RWPE1 (cell line): ENCODE data around the gene ORC5.

Experiments
- CTCF ChIA-PET: fragments of 350-600 bp; sonication (Branson Sonifier 250); formaldehyde crosslinking; extraction: SDS; loops from one replicate; lab custom pipeline; 2021; lab: Yijun Ruan, JAX
- POLR2A ChIA-PET: fragments of 400-600 bp; formaldehyde crosslinking; extraction: SDS; loops from one replicate; lab custom pipeline; 2020; ENCODE audit warnings: antibody characterized with exemption; ENCODE audit not compliant: low non-redundant PET; lab: Yijun Ruan, JAX
- DNase-seq: peaks from one replicate; pipeline ENCODE4 v3.0.0; 2012; ENCODE audit warnings: low spot score
- H3K27ac ChIP-seq: fragments of 450-650 bp; 2 replicates; pipeline ENCODE4 v1.5.1; 2017
- CTCF ChIP-seq: fragments of 450-650 bp; conservative IDR thresholded peaks from 2 replicates; pipeline ENCODE4 v1.5.1; 2017; ENCODE audit warnings: low read depth, mild to moderate bottlenecking

Gene ORC5

DNA sequence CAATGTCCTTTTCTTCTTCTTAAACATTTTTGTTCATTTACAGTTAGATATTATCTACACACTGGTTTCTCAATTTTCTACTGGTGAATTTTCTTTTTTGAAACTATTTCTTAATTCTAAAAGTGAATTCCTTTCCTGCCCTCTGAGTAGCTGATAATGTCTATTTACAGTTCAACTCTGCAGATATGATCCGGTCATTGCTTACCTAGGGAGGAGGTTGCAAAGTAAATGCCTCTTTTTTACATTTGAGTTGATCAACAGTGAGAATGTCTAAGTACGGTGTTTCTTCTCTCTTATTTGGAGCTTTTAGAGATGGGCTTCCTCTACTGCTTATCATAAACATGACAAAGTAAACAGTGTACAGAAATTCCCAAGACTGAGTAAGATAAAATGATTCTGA, 20.6 kb upstream of the ORC5 start:
- H3K27ac ChIP-seq: no peak overlapping the region
- CTCF ChIA-PET: no interaction called here
- no peak for TF ChIP-seq CTCF
- DNase-seq: no peak
- POLR2A ChIA-PET: no interaction called here

GRCh38 chr7:104225451-104225850, 17.6 kb upstream of the ORC5 start:
- no peak for DNase-seq
- TF ChIP-seq CTCF: no peak
- ChIA-PET CTCF (interaction anchor here (0.6 kb wide), 1 partner anchor 911 kb away, joined by 4 read pairs; no protein-coding TSS in a partner anchor), POLR2A (no interaction called here)
- H3K27ac ChIP-seq: no peak overlapping the region

DNA sequence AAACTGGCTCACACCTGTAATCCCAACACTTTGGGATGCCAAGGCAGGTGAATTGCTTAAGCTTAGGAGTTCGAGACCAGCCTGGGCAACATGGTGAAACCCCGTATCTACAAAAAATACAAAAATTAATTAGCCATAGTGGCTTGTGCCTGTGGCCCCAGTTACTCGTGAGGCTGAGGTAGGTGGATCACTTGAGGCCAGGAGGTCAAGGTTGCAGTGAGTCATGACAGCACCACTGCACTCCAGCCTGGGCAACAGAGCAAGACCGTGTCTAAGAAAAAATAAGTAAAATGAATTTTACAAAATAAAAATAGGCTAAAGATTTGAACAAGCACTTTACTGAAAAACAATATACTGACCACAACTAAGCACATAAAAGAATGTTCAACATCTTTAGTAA, 9.8 kb upstream of the ORC5 start:
- TF ChIP-seq CTCF: no peak
- H3K27ac ChIP-seq: no peak overlapping the region
- ChIA-PET CTCF (no interaction called here), POLR2A (no interaction called here)
- DNase-seq: no peak

GRCh38 chr7:104209063-104209462, 1.2 kb upstream of the ORC5 start:
- CTCF ChIA-PET: interaction anchor here (1.2 kb wide), 1 partner anchor 23 kb away, joined by 3 read pairs; no protein-coding TSS in a partner anchor
- POLR2A ChIA-PET: no interaction called here
- TF ChIP-seq CTCF: no peak
- no peak overlapping the region for H3K27ac ChIP-seq
- no peak for DNase-seq

DNA sequence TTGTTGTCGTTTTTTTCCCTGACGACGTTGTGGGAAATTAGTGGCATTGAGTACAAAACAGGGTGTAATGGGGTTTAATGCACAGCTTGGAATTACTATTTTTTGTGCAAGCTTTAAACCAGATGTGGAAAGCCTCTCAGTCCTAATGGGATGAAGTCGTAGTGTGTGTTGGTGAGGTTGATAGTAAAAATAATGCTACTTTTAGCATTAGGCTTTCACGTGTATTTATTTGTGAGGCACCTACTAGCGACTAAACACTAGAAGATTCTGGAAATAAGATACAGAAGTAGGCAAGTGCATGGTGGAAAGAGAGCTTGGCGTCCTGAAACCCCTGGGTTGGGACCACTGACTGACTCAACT, 588 bp upstream of the ORC5 start:
- ChIA-PET POLR2A (no interaction called here), CTCF (interaction anchor here (1.2 kb wide), 1 partner anchor 23 kb away, joined by 3 read pairs; no protein-coding TSS in a partner anchor)
- no peak for TF ChIP-seq CTCF
- DNase-seq: no peak
- H3K27ac ChIP-seq: peak overlapping the region; percentile 63

DNA sequence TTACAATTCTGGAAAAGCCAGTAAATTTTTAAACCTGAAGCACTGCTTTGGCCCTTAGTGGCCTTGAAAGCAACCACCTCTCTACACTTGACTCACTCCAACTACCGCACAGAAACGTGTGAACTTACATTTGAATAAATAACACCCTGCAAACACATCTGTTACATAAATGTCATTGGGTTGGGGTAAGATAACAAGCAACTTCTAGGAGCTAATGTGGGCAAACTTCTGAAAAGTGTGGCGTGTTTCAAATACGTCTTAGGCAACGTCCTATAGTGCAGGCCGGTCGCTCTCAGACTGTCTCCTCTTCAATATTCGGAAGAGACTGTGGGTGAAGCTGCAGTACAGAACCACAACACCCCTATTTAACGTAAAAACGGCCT, 474 bp downstream of the ORC5 start:
- TF ChIP-seq CTCF: no peak
- ChIA-PET POLR2A (no interaction called here), CTCF (interaction anchor here (0.5 to 0.6 kb wide), 2 partner anchors 20 to 189 kb away, joined by 3 to 5 read pairs; no protein-coding TSS in a partner anchor)
- peak overlapping the region; percentile 63 for H3K27ac ChIP-seq
- peak; percentile 5 for DNase-seq
